ENCODE data around the gene TCF7L1. TPM values are rescaled to one million over a fixed set of nuclear protein-coding genes. Genes with fewer than 3 reads are reported as not detected.

Gene TCF7L1
- polyA plus RNA-seq, 1 donor (not counting 4 experiments of a cell fraction or from before 2014, with no cell fraction given) = 1.0 TPM

- no peaks in the 10 kb centered on the region for H3K36me3 ChIP-seq (ENCODE audit: control insufficient read depth in 2 of 2, extremely low read depth in 1 of 2, insufficient read depth in 2 of 2, low read length in 2 of 2)
- dilution Hi-C loops (cut with MboI; ENCODE audit: extremely low pct_ligation_motif_present, low sequenced_read_pairs) = no loop called here
- no peaks in the 10 kb centered on the region for H3K27me3 ChIP-seq (ENCODE audit: control insufficient read depth, extremely low read depth, insufficient read depth, low read length)
- no peaks in the 10 kb centered on the region for H3K9me1 ChIP-seq (ENCODE audit: control insufficient read depth, extremely low read depth, insufficient read depth, low read length)
- H3K27ac ChIP-seq (ENCODE audit: control insufficient read depth, insufficient read depth, low read length) = no peak overlapping the region
- no peaks in the 10 kb centered on the region for H3K79me2 ChIP-seq (ENCODE audit: control insufficient read depth, insufficient read depth, low read length)
- H4K20me1 ChIP-seq (ENCODE audit: control insufficient read depth, extremely low read depth, insufficient read depth, low read length) = no peaks in the 10 kb centered on the region
- DNase-seq (ENCODE audit: low read depth, low spot score) (no peak), FAIRE-seq (no peak)
- no peak for TF ChIP-seq CTCF (optimal IDR thresholded peaks at IDR 0.05 in 1 of 3, IDR thresholded peaks at IDR 0.05 in 1 of 3, conservative IDR thresholded peaks at IDR 0.05 in 1 of 3; ENCODE audit: extremely low read depth in 1 of 3, insufficient read depth in 2 of 3, low read length in 3 of 3)
- no peak for TF ChIP-seq EZH2 (IDR thresholded peaks at IDR 0.05; ENCODE audit: low read length)
- H3K9me3 ChIP-seq (ENCODE audit: control insufficient read depth, low read depth, low read length) = no peaks in the 10 kb centered on the region
- H3K9ac ChIP-seq (ENCODE audit: control insufficient read depth, extremely low read depth, insufficient read depth, low read length) = no peak overlapping the region
- H3K4me3 ChIP-seq (ENCODE audit: control insufficient read depth in 2 of 3, extremely low read depth in 1 of 3, insufficient read depth in 2 of 3, low read depth in 1 of 3, low read length in 3 of 3) = no peak overlapping the region
- H3K4me2 ChIP-seq (ENCODE audit: control insufficient read depth, extremely low read depth, insufficient read depth, low read depth, low read length) = no peak overlapping the region
- no peaks in the 10 kb centered on the region for H3K4me1 ChIP-seq (ENCODE audit: control insufficient read depth, extremely low read depth, insufficient read depth, low read length)
- no peak overlapping the region for H2AFZ ChIP-seq (ENCODE audit: control insufficient read depth, low read length)
These were observed 47.3 kb downstream of the TCF7L1 start for GRCh38 chr2:85180322-85181133.

GRCh38 chr2:85181134-85181631 is 48.0 kb downstream of the TCF7L1 start:
- Histone ChIP-seq H3K36me3 (ENCODE audit: control insufficient read depth in 2 of 2, extremely low read depth in 1 of 2, insufficient read depth in 2 of 2, low read length in 2 of 2) (no peaks in the 10 kb centered on the region), H3K4me2 (ENCODE audit: control insufficient read depth, extremely low read depth, insufficient read depth, low read depth, low read length) (no peak overlapping the region), H3K79me2 (ENCODE audit: control insufficient read depth, insufficient read depth, low read length) (no peaks in the 10 kb centered on the region), H3K27me3 (ENCODE audit: control insufficient read depth, extremely low read depth, insufficient read depth, low read length) (no peaks in the 10 kb centered on the region), H3K27ac (ENCODE audit: control insufficient read depth, insufficient read depth, low read length) (no peak overlapping the region), H3K4me1 (ENCODE audit: control insufficient read depth, extremely low read depth, insufficient read depth, low read length) (no peaks in the 10 kb centered on the region), H3K9me3 (ENCODE audit: control insufficient read depth, low read depth, low read length) (no peaks in the 10 kb centered on the region), H3K9me1 (ENCODE audit: control insufficient read depth, extremely low read depth, insufficient read depth, low read length) (no peaks in the 10 kb centered on the region), H2AFZ (ENCODE audit: control insufficient read depth, low read length) (no peak overlapping the region), H3K4me3 (ENCODE audit: control insufficient read depth in 2 of 3, extremely low read depth in 1 of 3, insufficient read depth in 2 of 3, low read depth in 1 of 3, low read length in 3 of 3) (no peak overlapping the region), H4K20me1 (ENCODE audit: control insufficient read depth, extremely low read depth, insufficient read depth, low read length) (no peaks in the 10 kb centered on the region), H3K9ac (ENCODE audit: control insufficient read depth, extremely low read depth, insufficient read depth, low read length) (no peak overlapping the region)
- no peak for FAIRE-seq
- no peak for DNase-seq (ENCODE audit: low read depth, low spot score)
- dilution Hi-C loops (cut with MboI; ENCODE audit: extremely low pct_ligation_motif_present, low sequenced_read_pairs) = no loop called here
- TF ChIP-seq EZH2 (IDR thresholded peaks at IDR 0.05; ENCODE audit: low read length) = no peak
- TF ChIP-seq CTCF (optimal IDR thresholded peaks at IDR 0.05 in 1 of 3, IDR thresholded peaks at IDR 0.05 in 1 of 3, conservative IDR thresholded peaks at IDR 0.05 in 1 of 3; ENCODE audit: extremely low read depth in 1 of 3, insufficient read depth in 2 of 3, low read length in 3 of 3) = peak in 1 of 3 experiments; percentile 15

Data from keratinocyte (primary cell).